Fibroblast of lung (primary cell): ENCODE measurements around the gene KDM7A. TPM values are rescaled to one million over a fixed set of nuclear protein-coding genes. Genes with fewer than 3 reads are reported as not detected.

Experiments
- DNase-seq, 2 donors: peaks; one replicate each; pipeline versions ENCODE4 v3.0.0 to v3.0.0-alpha.2; 2010; ENCODE audit warnings: low read depth in 2 of 2
- H2AFZ ChIP-seq: 2 replicates; pipeline ENCODE4 v1.5.1; 2012; ENCODE audit warnings: low read length, control low read depth, inconsistent platforms
- H3K27ac ChIP-seq: 2 replicates; pipeline ENCODE4 v1.5.1; 2011; ENCODE audit warnings: low read length, control low read depth; ENCODE audit not compliant: insufficient read depth
- H3K27me3 ChIP-seq: 2 replicates; pipeline ENCODE4 v1.5.1; 2011; ENCODE audit warnings: mild to moderate bottlenecking, low read length; ENCODE audit not compliant: control insufficient read depth, insufficient read depth
- H3K36me3 ChIP-seq: 2 replicates; pipeline ENCODE4 v1.5.1; 2011; ENCODE audit warnings: low read length; ENCODE audit not compliant: control insufficient read depth, insufficient read depth
- H3K4me1 ChIP-seq: 2 replicates; pipeline ENCODE4 v1.5.1; 2011; ENCODE audit warnings: low read length; ENCODE audit not compliant: control insufficient read depth, insufficient read depth; ENCODE audit errors: extremely low read depth
- H3K4me2 ChIP-seq: 2 replicates; pipeline ENCODE4 v1.5.1; 2011; ENCODE audit warnings: low read length, control low read depth; ENCODE audit not compliant: insufficient read depth; ENCODE audit errors: extremely low read depth
- H3K4me3 ChIP-seq, 4 experiments: fragments of 200-600 bp in 1 of 4; sonication (generic) in 1 of 4; replicated peaks in 1 of 4; 2 replicates each; pipeline ENCODE4 v1.5.1; 2011 to 2016; ENCODE audit warnings: low read length in 4 of 4, low read depth in 3 of 4, mild to moderate bottlenecking in 3 of 4, control low read depth in 2 of 4, inconsistent platforms in 1 of 4, mixed read lengths in 1 of 4; ENCODE audit not compliant: insufficient read depth in 1 of 4; ENCODE audit errors: control extremely low read depth in 1 of 4
- H3K79me2 ChIP-seq: 2 replicates; pipeline ENCODE4 v1.5.1; 2012; ENCODE audit warnings: mild to moderate bottlenecking, low read length, inconsistent platforms; ENCODE audit not compliant: control insufficient read depth, insufficient read depth
- H3K9ac ChIP-seq: 2 replicates; pipeline ENCODE4 v1.5.1; 2011; ENCODE audit warnings: mild to moderate bottlenecking, low read length, control low read depth; ENCODE audit not compliant: insufficient read depth
- H3K9me3 ChIP-seq: 2 replicates; pipeline ENCODE4 v1.5.1; 2012; ENCODE audit warnings: low read depth, low read length; ENCODE audit not compliant: control insufficient read depth, insufficient read depth
- H4K20me1 ChIP-seq: 2 replicates; pipeline ENCODE4 v1.5.1; 2011; ENCODE audit warnings: low read length; ENCODE audit not compliant: control insufficient read depth, insufficient read depth; ENCODE audit errors: extremely low read depth
- EZH2 ChIP-seq: IDR thresholded peaks from 2 replicates; pipeline ENCODE4 v1.5.1; 2012; ENCODE audit warnings: low read length, control low read depth, mild to moderate bottlenecking; ENCODE audit errors: missing control alignments
- polyA minus RNA-seq: library from RNA; depleted of rRNA, polyadenylated mRNA; stranded (reverse); fragments of >200 nt; gene quantifications from 2 replicates; pipeline ENCODE4 v1.2.3, GENCODE V29; 2011; ENCODE audit warnings: low replicate concordance
- polyA plus RNA-seq, 2 donors: library from polyadenylated mRNA; depleted of rRNA in 1 of 2; stranded (reverse) in 1 of 2; unstranded in 1 of 2; fragments of >200 nt; gene quantifications; 2 replicates each; pipeline ENCODE4 v1.2.1, GENCODE V29; 2011 to 2012; ENCODE audit warnings: missing spikeins in 1 of 2
- total RNA-seq: library from RNA; depleted of rRNA; stranded (reverse); fragments of >200 nt; gene quantifications from 2 replicates; pipeline ENCODE4 v1.2.1, GENCODE V29; 2014
- TF ChIP-seq, protein P1 (sequence below), 2 donors: IDR thresholded peaks in 1 of 2; conservative IDR thresholded peaks in 1 of 2; 1 replicate in 1 of 2; 2 replicates in 1 of 2; pipeline ENCODE4 v1.5.1; 2011 to 2012; ENCODE audit warnings: low read length in 2 of 2, control low read depth in 1 of 2, inconsistent platforms in 1 of 2, low read depth in 1 of 2, mild to moderate bottlenecking in 1 of 2

The KDM7A gene
- total RNA-seq (4.8 and 6.7 TPM in 2 replicates), polyA plus RNA-seq (0.96 and 1.9 TPM in 2 replicates), polyA minus RNA-seq (0.22 and 0.63 TPM in 2 replicates)
- polyA plus RNA-seq (2012): 0.55 and 1.3 TPM in 2 replicates

DNA sequence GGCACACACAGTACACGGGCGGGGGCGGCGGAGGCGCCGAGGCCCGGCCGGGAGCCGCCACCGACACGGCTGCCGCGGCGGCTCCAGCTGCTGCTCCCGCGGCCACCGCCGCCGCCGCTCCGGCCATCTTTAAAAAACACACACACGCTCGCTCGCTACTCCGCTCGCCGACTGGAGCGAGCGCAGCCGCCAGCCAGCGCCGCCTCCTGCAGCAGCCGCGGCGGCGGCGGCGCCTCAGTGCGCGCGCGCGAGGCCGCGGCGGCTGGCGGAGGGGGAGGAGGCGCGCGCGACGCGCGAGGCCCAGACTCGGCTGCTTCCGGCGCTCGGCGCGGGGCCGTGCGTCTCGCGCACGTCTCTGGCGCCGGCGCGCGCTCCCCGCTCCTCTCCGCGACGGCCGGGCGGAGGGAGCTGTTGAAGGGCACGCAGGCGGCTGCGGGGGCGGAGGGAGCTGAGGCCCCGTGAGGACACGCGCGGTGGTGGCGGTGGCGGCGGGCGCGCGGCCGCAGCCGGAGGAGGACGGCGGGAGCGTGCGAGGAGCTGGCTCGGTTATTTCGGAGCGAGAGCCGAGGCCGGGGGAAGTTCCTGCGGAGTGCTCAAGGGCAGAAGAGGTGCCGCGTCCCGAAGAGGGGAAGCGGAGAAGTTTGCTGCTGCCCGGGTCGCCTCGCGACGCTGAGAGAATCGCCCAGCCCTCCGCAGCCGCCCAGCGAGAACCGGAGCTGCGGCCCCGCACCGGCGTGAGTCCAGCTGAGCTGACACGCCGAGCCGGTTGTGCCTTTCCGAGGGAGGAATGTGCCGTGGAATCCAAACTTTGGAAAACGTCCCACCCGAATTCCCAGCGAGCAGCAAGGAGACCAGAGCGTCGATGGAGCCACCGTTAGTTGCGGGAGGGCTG, at the start of gene KDM7A:
TSS of gene KDM7A (minus strand) at position 173 of the 892 bp plus-strand sequence. CDS start at position 127, 46 bp downstream.
- Histone ChIP-seq H4K20me1 (no peaks in the 10 kb centered on the region), H3K4me3 (peak within 1 kb of the TSS; percentile 74 to 85 (median 78)), H3K27me3 (peaks cover 7% of the 10 kb centered on the region), H3K4me1 (peaks cover 2% of the 10 kb centered on the region), H3K79me2 (no peaks in the 10 kb centered on the region), H2AFZ (peak within 1 kb of the TSS; percentile 92), H3K27ac (peak within 1 kb of the TSS; percentile 80), H3K4me2 (peak within 1 kb of the TSS; percentile 98), H3K9ac (peak within 1 kb of the TSS; percentile 90), H3K9me3 (no peaks in the 10 kb centered on the region), H3K36me3 (no peaks in the 10 kb centered on the region)
- TF ChIP-seq, protein P1, sequence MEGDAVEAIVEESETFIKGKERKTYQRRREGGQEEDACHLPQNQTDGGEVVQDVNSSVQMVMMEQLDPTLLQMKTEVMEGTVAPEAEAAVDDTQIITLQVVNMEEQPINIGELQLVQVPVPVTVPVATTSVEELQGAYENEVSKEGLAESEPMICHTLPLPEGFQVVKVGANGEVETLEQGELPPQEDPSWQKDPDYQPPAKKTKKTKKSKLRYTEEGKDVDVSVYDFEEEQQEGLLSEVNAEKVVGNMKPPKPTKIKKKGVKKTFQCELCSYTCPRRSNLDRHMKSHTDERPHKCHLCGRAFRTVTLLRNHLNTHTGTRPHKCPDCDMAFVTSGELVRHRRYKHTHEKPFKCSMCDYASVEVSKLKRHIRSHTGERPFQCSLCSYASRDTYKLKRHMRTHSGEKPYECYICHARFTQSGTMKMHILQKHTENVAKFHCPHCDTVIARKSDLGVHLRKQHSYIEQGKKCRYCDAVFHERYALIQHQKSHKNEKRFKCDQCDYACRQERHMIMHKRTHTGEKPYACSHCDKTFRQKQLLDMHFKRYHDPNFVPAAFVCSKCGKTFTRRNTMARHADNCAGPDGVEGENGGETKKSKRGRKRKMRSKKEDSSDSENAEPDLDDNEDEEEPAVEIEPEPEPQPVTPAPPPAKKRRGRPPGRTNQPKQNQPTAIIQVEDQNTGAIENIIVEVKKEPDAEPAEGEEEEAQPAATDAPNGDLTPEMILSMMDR (conservative IDR thresholded peaks at IDR 0.05 in 1 of 2, IDR thresholded peaks at IDR 0.05 in 1 of 2; ENCODE audit: low read depth in 1 of 2, low read length in 2 of 2): no peak
- DNase-seq: peak; percentile 88 to 91

DNA sequence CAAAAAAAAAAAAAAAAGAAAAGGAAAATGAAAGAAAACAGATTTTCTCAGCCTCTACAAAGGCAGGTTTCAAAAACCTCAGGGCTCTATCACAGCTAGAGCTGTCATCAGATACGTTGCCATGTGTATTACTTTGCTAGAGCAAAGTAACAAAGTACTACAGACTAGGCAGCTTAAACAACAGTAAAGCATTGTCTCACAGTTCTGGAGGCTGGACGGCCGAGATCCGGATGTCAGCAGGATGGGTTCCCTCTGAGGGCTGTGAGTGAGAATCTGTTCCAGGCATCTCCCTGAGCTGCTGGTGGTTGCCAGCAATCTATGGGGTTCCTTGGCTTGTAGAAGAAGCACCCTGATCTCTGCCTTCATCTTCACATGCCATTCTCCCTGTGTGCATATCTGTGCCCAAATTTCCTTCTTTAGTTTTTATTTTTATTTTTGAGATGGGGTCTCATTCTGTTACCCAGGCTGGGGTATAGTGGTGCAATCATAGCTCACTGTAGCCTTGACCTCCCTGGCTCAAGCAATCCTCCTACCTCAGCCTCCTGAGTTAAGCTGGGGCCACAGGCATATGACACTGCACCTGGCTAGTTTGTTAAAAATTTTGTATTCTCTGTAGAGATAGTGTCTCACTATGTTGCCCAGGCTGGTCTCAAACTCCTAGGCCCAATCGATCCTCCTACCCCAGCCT, 48.9 kb upstream of the KDM7A start:
- H3K36me3 ChIP-seq: no peaks in the 10 kb centered on the region
- H2AFZ ChIP-seq: no peak overlapping the region
- H3K9me3 ChIP-seq: no peaks in the 10 kb centered on the region
- no peaks in the 10 kb centered on the region for H4K20me1 ChIP-seq
- H3K27ac ChIP-seq: no peak overlapping the region
- no peaks in the 10 kb centered on the region for H3K79me2 ChIP-seq
- no peak overlapping the region for H3K4me2 ChIP-seq
- H3K4me3 ChIP-seq: no peak overlapping the region
- TF ChIP-seq EZH2: no peak
- TF ChIP-seq, protein P1 (conservative IDR thresholded peaks at IDR 0.05 in 1 of 2, IDR thresholded peaks at IDR 0.05 in 1 of 2; ENCODE audit: low read depth in 1 of 2, low read length in 2 of 2): no peak
- no peaks in the 10 kb centered on the region for H3K4me1 ChIP-seq
- H3K27me3 ChIP-seq: peaks cover 8% of the 10 kb centered on the region
- no peak overlapping the region for H3K9ac ChIP-seq
- DNase-seq: no peak

- TF ChIP-seq, protein P1 (conservative IDR thresholded peaks at IDR 0.05 in 1 of 2, IDR thresholded peaks at IDR 0.05 in 1 of 2; ENCODE audit: low read depth in 1 of 2, low read length in 2 of 2): no peak
- no peak for TF ChIP-seq EZH2
- Histone ChIP-seq H3K9ac (no peak overlapping the region), H3K36me3 (no peaks in the 10 kb centered on the region), H3K27ac (no peak overlapping the region), H3K4me3 (no peak overlapping the region), H3K9me3 (no peaks in the 10 kb centered on the region), H3K4me1 (no peaks in the 10 kb centered on the region), H3K4me2 (no peak overlapping the region), H2AFZ (no peak overlapping the region), H4K20me1 (no peaks in the 10 kb centered on the region), H3K79me2 (no peaks in the 10 kb centered on the region), H3K27me3 (no peaks in the 10 kb centered on the region)
- no peak for DNase-seq
Measured at GRCh38 chr7:140223515-140224221, 46.9 kb upstream of the KDM7A start.
